Left ventricle myocardium inferior (tissue), 1 donor: ENCODE results near the gene GGA2. TPM values are rescaled to one million over a fixed set of nuclear protein-coding genes. Genes with fewer than 3 reads are reported as not detected.
"Not testable (repeated sequence)": the region's sequence is repeated elsewhere in the genome, so short reads cannot be mapped to it uniquely, and the experiment has no call there.

Experiments used
- DNase-seq: peaks from one replicate; pipeline ENCODE4 v3.0.0-alpha.2; 2020
- H3K27ac ChIP-seq: fragments of 200-600 bp; replicated peaks from 2 replicates; pipeline ENCODE4 v1.8.0; 2021
- H3K27me3 ChIP-seq: fragments of 200-600 bp; 2 replicates; pipeline ENCODE4 v1.8.0; 2021; ENCODE audit warnings: low read depth
- H3K36me3 ChIP-seq: fragments of 200-600 bp; 2 replicates; pipeline ENCODE4 v1.8.0; 2021
- H3K4me1 ChIP-seq: fragments of 200-600 bp; 2 replicates; pipeline ENCODE4 v1.8.0; 2021
- H3K4me3 ChIP-seq: fragments of 200-600 bp; 2 replicates; pipeline ENCODE4 v1.8.0; 2021; ENCODE audit warnings: mild to moderate bottlenecking, moderate library complexity
- H3K9me3 ChIP-seq: fragments of 200-600 bp; replicated peaks from 2 replicates; pipeline ENCODE4 v1.8.0; 2021
- CTCF ChIP-seq: fragments of 200-600 bp; IDR thresholded peaks from 2 replicates; pipeline ENCODE4 v1.8.0; 2021; ENCODE audit warnings: antibody characterized with exemption, mild to moderate bottlenecking, borderline replicate concordance
- intact Hi-C: fragments of 100-400 bp; cut with micrococcal nuclease; formaldehyde crosslinking; loops from one replicate; pipeline ENCODE4 v1.11.0; 2022
- total RNA-seq: library from RNA; stranded (reverse); fragmentation: NEBNext Ultra II Directional; extraction: Animal tissue kit (Norgen Biotek cat#: 25700); gene quantifications from one replicate; pipeline ENCODE4 v1.2.1, GENCODE V29; 2021
- donor health status: DM: no; HTN: yes; CAD: no; lungs with severe emphysema.

GGA2 gene
- total RNA-seq, 1 donor from 2014 or later = 59.4 TPM

GRCh38 chr16:23516366-23517137 is 6.3 kb upstream of the GGA2 start:
- H3K27ac ChIP-seq = no peak overlapping the region
- no peaks in the 10 kb centered on the region for H3K9me3 ChIP-seq
- peaks cover 5% of the 10 kb centered on the region for H3K4me1 ChIP-seq
- intact Hi-C loops = loop anchor here (10.0 kb wide), 1 partner anchor 62 kb away; the partner anchor contains the start of gene COG7
- H3K4me3 ChIP-seq = no peak overlapping the region
- H3K27me3 ChIP-seq = no peaks in the 10 kb centered on the region
- TF ChIP-seq CTCF = no peak
- no peak for DNase-seq
- peaks cover 16% of the 10 kb centered on the region for H3K36me3 ChIP-seq

DNA sequence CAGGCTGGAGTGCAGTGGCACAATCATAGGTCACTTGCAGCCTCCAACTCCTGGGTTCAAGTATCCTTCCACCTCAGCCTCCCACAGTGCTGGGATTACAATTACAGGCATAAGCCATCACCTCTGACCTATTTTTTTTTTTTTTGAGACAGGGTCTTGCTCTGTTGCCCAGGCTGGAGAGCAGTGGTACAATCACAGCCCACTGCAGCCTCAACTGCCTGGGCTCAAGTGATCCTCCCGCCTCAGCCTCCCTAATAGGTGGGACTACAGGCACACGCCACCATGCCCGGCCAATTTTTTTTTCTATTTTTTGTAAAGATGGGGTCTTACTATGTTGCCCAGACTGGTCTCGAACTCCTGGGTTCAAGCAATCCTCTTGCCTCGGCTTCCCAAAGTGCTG is 5.6 kb upstream of the GGA2 start:
- Histone ChIP-seq H3K4me1 (peaks cover 11% of the 10 kb centered on the region), H3K36me3 (peaks cover 15% of the 10 kb centered on the region), H3K4me3 (no peak overlapping the region), H3K27ac (no peak overlapping the region), H3K27me3 (no peaks in the 10 kb centered on the region), H3K9me3 (no peaks in the 10 kb centered on the region)
- TF ChIP-seq CTCF = no peak
- no peak for DNase-seq
- intact Hi-C loops = loop anchor here (10.0 kb wide), 1 partner anchor 61 kb away; the partner anchor contains the start of gene COG7

- Histone ChIP-seq H3K36me3 (peaks cover 5% of the 10 kb centered on the region), H3K4me1 (peaks cover 23% of the 10 kb centered on the region), H3K4me3 (no peak overlapping the region), H3K9me3 (no peaks in the 10 kb centered on the region), H3K27ac (no peak overlapping the region), H3K27me3 (no peaks in the 10 kb centered on the region)
- no peak for TF ChIP-seq CTCF
- no peak for DNase-seq
- intact Hi-C loops = loop anchor here (10.0 kb wide), 1 partner anchor 60 kb away; the partner anchor contains the start of gene COG7
Observed at GRCh38 chr16:23514381-23515152, 4.3 kb upstream of the GGA2 start.

DNA sequence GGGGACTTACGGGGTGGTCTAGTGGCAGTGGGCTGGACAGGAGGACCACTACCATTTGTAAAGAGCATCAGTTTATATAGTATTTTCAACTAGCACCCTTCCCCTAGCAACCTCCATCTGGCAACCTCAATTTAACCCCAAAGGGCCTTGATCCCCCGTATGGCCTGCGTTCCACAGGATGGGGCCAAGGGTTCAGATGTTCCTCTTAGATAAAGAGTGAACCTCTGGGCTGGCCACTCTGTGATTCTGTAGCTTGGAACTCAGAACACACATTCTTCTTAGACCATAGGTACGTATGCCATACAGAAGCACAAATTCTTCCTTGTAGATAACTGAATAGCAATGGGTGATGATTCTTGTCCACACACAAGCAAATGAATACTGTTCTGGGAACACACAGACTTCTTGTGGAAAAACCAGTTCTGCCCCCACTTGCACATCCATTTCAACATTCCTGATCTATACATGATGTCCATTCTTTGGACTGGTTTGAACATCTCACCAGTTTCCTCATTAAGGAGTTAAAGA is 1.9 kb upstream of the GGA2 start:
- H3K9me3 ChIP-seq = no peaks in the 10 kb centered on the region
- no peaks in the 10 kb centered on the region for H3K27me3 ChIP-seq
- H3K36me3 ChIP-seq = no peaks in the 10 kb centered on the region
- no peak overlapping the region for H3K4me3 ChIP-seq
- intact Hi-C loops = loop anchor here (10.0 kb wide), 1 partner anchor 57 kb away; the partner anchor contains the start of gene COG7
- DNase-seq = no peak
- no peak overlapping the region for H3K27ac ChIP-seq
- peaks cover 40% of the 10 kb centered on the region for H3K4me1 ChIP-seq
- no peak for TF ChIP-seq CTCF

DNA sequence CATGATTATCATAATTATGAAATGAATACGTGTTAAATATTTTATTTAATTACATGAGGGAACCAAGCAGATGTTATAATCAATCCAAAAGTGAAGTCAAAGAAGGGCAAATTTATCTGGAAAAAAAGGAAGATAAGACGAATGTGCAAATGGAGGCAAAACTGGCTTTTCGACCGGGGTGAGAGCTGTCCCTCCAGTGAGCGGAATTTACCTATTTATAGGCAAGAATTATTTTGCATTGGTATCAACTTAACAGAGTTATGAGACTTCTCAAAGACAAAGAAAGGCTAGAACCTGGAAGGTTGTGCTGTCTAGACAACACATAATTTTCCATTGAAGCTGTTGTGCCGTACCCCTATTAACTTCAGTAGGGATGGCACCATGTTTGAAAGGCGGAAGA is 1.4 kb upstream of the GGA2 start:
- no peak overlapping the region for H3K27ac ChIP-seq
- H3K36me3 ChIP-seq = no peaks in the 10 kb centered on the region
- H3K4me3 ChIP-seq = no peak overlapping the region
- no peaks in the 10 kb centered on the region for H3K27me3 ChIP-seq
- intact Hi-C loops = loop anchor here (10.0 kb wide), 1 partner anchor 57 kb away; the partner anchor contains the start of gene COG7
- no peak for DNase-seq
- no peak for TF ChIP-seq CTCF
- H3K9me3 ChIP-seq = no peaks in the 10 kb centered on the region
- H3K4me1 ChIP-seq = peaks cover 45% of the 10 kb centered on the region

- not testable (repeated sequence) for H3K9me3 ChIP-seq, DNase-seq, H3K27ac ChIP-seq, H3K36me3 ChIP-seq, H3K27me3 ChIP-seq
- Histone ChIP-seq H3K4me1 (peaks cover 54% of the 10 kb centered on the region), H3K4me3 (peak overlapping the region; percentile 99)
- intact Hi-C loops = loop anchor here (10.0 kb wide), 1 partner anchor 56 kb away; the partner anchor contains the start of gene COG7
Observed at GRCh38 chr16:23510915-23511270, 599 bp upstream of the GGA2 start.
